Measurements from ENCODE around the gene SRGAP2C. TPM values are rescaled to one million over a fixed set of nuclear protein-coding genes. Genes with fewer than 3 reads are reported as not detected.
"Not testable (repeated sequence)": the region's sequence is repeated elsewhere in the genome, so short reads cannot be mapped to it uniquely, and the experiment has no call there.

The SRGAP2C gene
- polyA plus RNA-seq, 1 donor from 2014 or later = 10.0 TPM

DNA sequence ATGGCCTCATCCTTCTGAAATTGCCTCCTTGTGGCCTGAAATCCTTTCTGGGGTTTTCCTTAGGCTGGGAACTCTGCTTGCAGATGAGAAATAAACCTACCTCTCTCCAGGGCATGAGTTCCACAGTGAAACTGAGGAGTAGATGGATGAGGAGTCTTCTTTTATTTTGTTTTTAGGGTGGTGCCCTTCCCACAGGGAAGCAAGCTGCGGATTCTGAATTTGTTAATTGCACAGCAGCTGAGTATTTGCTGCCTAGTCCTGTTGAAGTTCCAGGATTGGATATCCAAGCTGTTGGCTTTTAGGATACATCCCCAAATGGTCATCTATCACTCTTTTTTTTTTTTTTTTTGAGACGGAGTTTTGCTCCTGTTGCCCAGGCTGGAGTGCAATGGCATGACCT is 73.4 kb downstream of the SRGAP2C start:
- H3K9ac ChIP-seq (ENCODE audit: low read length); H3K4me3 ChIP-seq (ENCODE audit: low read length); H4K20me1 ChIP-seq (ENCODE audit: insufficient read depth); H3K79me2 ChIP-seq (replicated peaks; ENCODE audit: insufficient read depth, low read length); H3K9me3 ChIP-seq (ENCODE audit: low read length); H3K27ac ChIP-seq (ENCODE audit: low read length); H2AFZ ChIP-seq (ENCODE audit: low read depth, low read length); H3K27me3 ChIP-seq (ENCODE audit: insufficient read depth, low read depth, low read length); H3K4me2 ChIP-seq (ENCODE audit: low read length); H3F3A ChIP-seq (ENCODE audit: insufficient read depth, low read length, poor library complexity, severe bottlenecking); H3K36me3 ChIP-seq (ENCODE audit: insufficient read depth, low read length); H3K9me2 ChIP-seq (ENCODE audit: insufficient read depth, low read length): not testable (repeated sequence)

DNA sequence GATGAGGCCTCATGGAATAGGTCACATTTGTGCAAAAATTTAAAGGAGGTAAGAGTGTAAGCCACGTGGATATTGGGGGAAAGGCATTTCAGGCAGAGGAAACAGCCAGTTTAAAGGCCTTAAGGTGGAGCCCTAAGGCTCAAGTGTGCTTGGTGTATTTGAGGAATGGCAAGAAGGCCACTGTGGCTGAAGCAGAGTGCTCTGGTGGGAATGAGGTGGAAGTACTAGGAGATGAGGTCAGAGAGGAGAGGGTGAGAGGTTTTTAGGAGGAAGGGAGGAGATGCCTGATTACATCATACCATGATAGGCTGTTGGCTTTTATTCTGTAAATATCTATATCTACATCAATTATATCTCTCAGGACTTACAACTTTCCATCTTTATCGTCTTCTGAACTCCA is 75.4 kb downstream of the SRGAP2C start:
- H3K9ac ChIP-seq (ENCODE audit: low read length); H3K27me3 ChIP-seq (ENCODE audit: insufficient read depth, low read depth, low read length); H3F3A ChIP-seq (ENCODE audit: insufficient read depth, low read length, poor library complexity, severe bottlenecking); H4K20me1 ChIP-seq (ENCODE audit: insufficient read depth); H2AFZ ChIP-seq (ENCODE audit: low read depth, low read length); H3K9me2 ChIP-seq (ENCODE audit: insufficient read depth, low read length); H3K9me3 ChIP-seq (ENCODE audit: low read length); H3K36me3 ChIP-seq (ENCODE audit: insufficient read depth, low read length); H3K4me2 ChIP-seq (ENCODE audit: low read length); H3K4me3 ChIP-seq (ENCODE audit: low read length); H3K79me2 ChIP-seq (replicated peaks; ENCODE audit: insufficient read depth, low read length); H3K27ac ChIP-seq (ENCODE audit: low read length): not testable (repeated sequence)

DNA sequence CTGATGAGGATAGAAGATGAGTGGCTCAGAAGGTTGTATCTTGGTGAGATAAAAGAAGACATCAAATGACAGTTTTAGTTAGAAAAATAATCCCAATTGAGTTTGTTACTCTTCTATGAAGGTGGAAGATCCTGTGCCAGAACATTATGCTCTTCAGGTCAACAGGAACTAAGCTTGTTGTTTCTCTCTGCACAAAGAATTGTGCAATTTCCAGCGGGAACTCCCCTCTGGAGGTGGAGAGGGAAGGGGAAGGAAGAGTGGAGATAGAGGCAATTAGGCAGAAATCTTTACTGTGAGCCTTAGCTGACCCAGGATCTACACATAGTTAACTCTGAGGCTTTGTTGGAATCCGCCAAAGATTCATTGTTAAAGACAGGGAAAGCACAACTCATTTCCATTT is 77.4 kb downstream of the SRGAP2C start:
- H3K27me3 ChIP-seq (ENCODE audit: insufficient read depth, low read depth, low read length); H3K4me3 ChIP-seq (ENCODE audit: low read length); H3K9ac ChIP-seq (ENCODE audit: low read length); H3K4me2 ChIP-seq (ENCODE audit: low read length); H3K9me2 ChIP-seq (ENCODE audit: insufficient read depth, low read length); H3F3A ChIP-seq (ENCODE audit: insufficient read depth, low read length, poor library complexity, severe bottlenecking); H3K9me3 ChIP-seq (ENCODE audit: low read length); H4K20me1 ChIP-seq (ENCODE audit: insufficient read depth); H3K36me3 ChIP-seq (ENCODE audit: insufficient read depth, low read length); H3K27ac ChIP-seq (ENCODE audit: low read length); H2AFZ ChIP-seq (ENCODE audit: low read depth, low read length); H3K79me2 ChIP-seq (replicated peaks; ENCODE audit: insufficient read depth, low read length): not testable (repeated sequence)

DNA sequence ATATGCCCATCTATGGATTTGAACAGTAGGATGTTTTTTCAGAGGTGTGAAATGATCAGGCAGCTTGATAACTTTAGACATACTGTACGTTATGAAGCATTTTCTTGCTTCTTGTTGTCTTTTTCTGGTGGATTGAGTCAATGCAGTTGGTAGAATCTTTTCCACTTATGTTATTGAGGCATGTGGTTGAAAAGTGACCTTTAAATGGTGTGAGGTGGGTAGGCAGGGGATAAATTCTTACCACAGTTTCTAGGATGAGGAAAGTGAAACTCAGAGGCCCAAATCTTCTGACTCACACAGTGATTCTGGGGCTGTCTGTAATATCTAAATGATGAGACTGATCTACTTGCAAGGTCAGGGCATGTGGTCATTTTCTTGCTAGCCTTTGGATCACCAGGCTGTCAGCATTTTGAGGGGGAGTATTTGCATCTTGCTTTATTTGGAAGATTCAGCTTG is 79.0 kb downstream of the SRGAP2C start:
- not testable (repeated sequence) for H3K27ac ChIP-seq (ENCODE audit: low read length); H3F3A ChIP-seq (ENCODE audit: insufficient read depth, low read length, poor library complexity, severe bottlenecking); H3K79me2 ChIP-seq (replicated peaks; ENCODE audit: insufficient read depth, low read length); H4K20me1 ChIP-seq (ENCODE audit: insufficient read depth); H3K36me3 ChIP-seq (ENCODE audit: insufficient read depth, low read length); H3K9me2 ChIP-seq (ENCODE audit: insufficient read depth, low read length); H3K9me3 ChIP-seq (ENCODE audit: low read length); H2AFZ ChIP-seq (ENCODE audit: low read depth, low read length); H3K27me3 ChIP-seq (ENCODE audit: insufficient read depth, low read depth, low read length); H3K4me3 ChIP-seq (ENCODE audit: low read length); H3K9ac ChIP-seq (ENCODE audit: low read length); H3K4me2 ChIP-seq (ENCODE audit: low read length)

DNA sequence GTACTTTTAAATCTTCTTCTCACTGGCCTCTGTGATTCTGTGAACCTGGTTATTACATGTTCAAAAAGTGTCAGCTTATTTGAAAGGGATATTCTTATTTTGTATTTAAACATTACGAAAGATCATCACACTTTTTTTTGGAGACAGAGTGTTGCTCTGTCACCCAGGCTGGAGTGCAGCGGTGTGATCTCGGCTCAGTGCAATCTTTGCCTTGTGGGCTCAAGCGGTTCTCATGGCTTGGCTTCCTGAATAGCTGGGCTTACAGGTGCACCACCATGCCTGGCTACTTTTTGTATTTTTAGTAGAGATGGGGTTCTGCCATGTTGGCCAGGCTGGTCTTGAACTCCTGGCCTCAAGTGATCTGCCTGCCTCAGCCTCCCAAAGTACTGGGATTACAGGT is 82.3 kb downstream of the SRGAP2C start:
- H3K79me2 ChIP-seq (replicated peaks; ENCODE audit: insufficient read depth, low read length); H2AFZ ChIP-seq (ENCODE audit: low read depth, low read length); H3K36me3 ChIP-seq (ENCODE audit: insufficient read depth, low read length); H4K20me1 ChIP-seq (ENCODE audit: insufficient read depth); H3K27ac ChIP-seq (ENCODE audit: low read length); H3K9me2 ChIP-seq (ENCODE audit: insufficient read depth, low read length); H3K4me2 ChIP-seq (ENCODE audit: low read length); H3F3A ChIP-seq (ENCODE audit: insufficient read depth, low read length, poor library complexity, severe bottlenecking); H3K27me3 ChIP-seq (ENCODE audit: insufficient read depth, low read depth, low read length); H3K9me3 ChIP-seq (ENCODE audit: low read length); H3K9ac ChIP-seq (ENCODE audit: low read length); H3K4me3 ChIP-seq (ENCODE audit: low read length): not testable (repeated sequence)

DNA sequence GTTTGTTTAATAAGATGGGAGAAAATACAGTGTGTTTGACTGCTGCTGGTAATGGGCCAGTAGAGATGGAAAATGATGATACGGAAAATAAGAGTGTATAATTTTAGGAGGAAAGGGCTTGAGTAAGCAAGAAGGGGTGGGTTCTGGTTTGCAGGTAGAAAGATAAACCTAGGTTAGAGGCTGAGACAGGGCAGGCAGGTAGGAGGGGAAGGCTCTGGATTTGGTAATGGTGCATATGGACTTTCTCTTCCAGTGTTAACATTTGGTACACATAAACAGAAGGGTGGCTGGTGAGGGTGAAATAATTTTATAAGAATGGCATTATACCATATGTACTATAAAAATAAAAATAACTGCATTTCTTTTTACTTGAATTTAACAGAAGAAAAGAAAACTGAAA is 84.5 kb downstream of the SRGAP2C start:
- not testable (repeated sequence) for H3F3A ChIP-seq (ENCODE audit: insufficient read depth, low read length, poor library complexity, severe bottlenecking); H3K4me2 ChIP-seq (ENCODE audit: low read length); H3K4me3 ChIP-seq (ENCODE audit: low read length); H3K79me2 ChIP-seq (replicated peaks; ENCODE audit: insufficient read depth, low read length); H3K9me2 ChIP-seq (ENCODE audit: insufficient read depth, low read length); H4K20me1 ChIP-seq (ENCODE audit: insufficient read depth); H2AFZ ChIP-seq (ENCODE audit: low read depth, low read length); H3K27me3 ChIP-seq (ENCODE audit: insufficient read depth, low read depth, low read length); H3K27ac ChIP-seq (ENCODE audit: low read length); H3K36me3 ChIP-seq (ENCODE audit: insufficient read depth, low read length); H3K9ac ChIP-seq (ENCODE audit: low read length); H3K9me3 ChIP-seq (ENCODE audit: low read length)

DNA sequence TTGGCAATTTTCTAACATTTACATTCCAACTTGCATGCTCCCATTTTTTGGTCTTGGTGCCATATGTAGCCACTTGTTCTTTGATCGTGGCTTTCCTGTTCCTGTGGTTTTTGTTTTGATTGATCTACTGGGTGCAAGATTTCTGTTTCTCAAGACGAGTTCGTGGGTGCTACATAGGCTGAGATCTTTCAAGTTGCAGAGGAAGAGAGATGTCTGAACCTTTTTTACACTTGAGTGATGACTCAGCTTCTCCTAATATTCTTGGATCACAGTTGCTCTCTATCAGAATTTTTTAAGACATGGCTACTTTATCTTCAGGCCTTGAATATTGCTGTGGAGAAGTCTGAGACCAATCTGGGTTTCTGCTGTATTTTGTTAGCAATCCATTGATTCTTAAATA is 85.2 kb downstream of the SRGAP2C start:
- not testable (repeated sequence) for H3F3A ChIP-seq (ENCODE audit: insufficient read depth, low read length, poor library complexity, severe bottlenecking); H3K79me2 ChIP-seq (replicated peaks; ENCODE audit: insufficient read depth, low read length); H4K20me1 ChIP-seq (ENCODE audit: insufficient read depth); H3K27ac ChIP-seq (ENCODE audit: low read length); H3K36me3 ChIP-seq (ENCODE audit: insufficient read depth, low read length); H2AFZ ChIP-seq (ENCODE audit: low read depth, low read length); H3K9me3 ChIP-seq (ENCODE audit: low read length); H3K4me2 ChIP-seq (ENCODE audit: low read length); H3K4me3 ChIP-seq (ENCODE audit: low read length); H3K9ac ChIP-seq (ENCODE audit: low read length); H3K27me3 ChIP-seq (ENCODE audit: insufficient read depth, low read depth, low read length); H3K9me2 ChIP-seq (ENCODE audit: insufficient read depth, low read length)

DNA sequence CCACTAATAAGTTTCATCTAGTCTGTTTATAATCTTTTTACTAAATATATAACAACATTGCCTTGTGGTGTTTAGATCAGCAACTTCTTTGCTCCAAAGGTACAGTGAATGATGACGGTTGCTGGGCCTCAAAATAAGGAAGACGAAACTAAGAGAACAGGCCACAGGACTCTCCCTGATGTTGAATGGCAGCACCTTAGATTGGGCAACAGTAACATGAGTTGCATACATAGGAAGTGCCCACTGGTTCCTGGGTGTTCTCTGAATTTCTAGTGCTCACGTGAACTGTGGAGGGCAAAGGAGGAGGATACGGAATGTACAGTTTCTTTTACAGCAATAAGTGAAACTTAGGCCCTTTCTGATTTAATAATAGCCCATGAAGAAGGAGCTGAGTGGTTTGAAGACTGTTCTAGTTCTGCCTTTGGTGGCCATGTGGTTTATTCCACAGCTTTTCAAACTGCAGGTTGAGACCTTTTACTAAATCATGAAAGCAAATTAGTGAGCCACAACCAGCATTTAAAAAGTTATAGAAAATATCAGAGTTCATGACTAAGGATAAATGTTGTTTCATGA is 86.5 kb downstream of the SRGAP2C start:
- H3K4me3 ChIP-seq (ENCODE audit: low read length); H3K9me2 ChIP-seq (ENCODE audit: insufficient read depth, low read length); H3K27ac ChIP-seq (ENCODE audit: low read length); H3K9me3 ChIP-seq (ENCODE audit: low read length); H3K27me3 ChIP-seq (ENCODE audit: insufficient read depth, low read depth, low read length); H3F3A ChIP-seq (ENCODE audit: insufficient read depth, low read length, poor library complexity, severe bottlenecking); H3K36me3 ChIP-seq (ENCODE audit: insufficient read depth, low read length); H2AFZ ChIP-seq (ENCODE audit: low read depth, low read length); H3K4me2 ChIP-seq (ENCODE audit: low read length); H3K9ac ChIP-seq (ENCODE audit: low read length); H4K20me1 ChIP-seq (ENCODE audit: insufficient read depth); H3K79me2 ChIP-seq (replicated peaks; ENCODE audit: insufficient read depth, low read length): not testable (repeated sequence)

Data from neural cell (in vitro differentiated cells).